H1 (cell line): ENCODE measurements around the gene SLC35F1. TPM values are rescaled to one million over a fixed set of nuclear protein-coding genes. Genes with fewer than 3 reads are reported as not detected.

Source experiments
- ASH2L ChIP-seq: fragments of 200-600, 300-600 bp; sonication (generic); IDR thresholded peaks from one replicate; pipeline ENCODE4 v1.7.1; 2017; ENCODE audit warnings: low read length
- EGR1 ChIP-seq: IDR thresholded peaks from 2 replicates; pipeline ENCODE4 v1.6.1; 2011; ENCODE audit warnings: low read depth, low read length, borderline replicate concordance
- POLR2AphosphoS5 ChIP-seq: IDR thresholded peaks from 2 replicates; pipeline ENCODE4 v1.6.1; 2011; ENCODE audit warnings: low read depth, low read length
- SRF ChIP-seq: IDR thresholded peaks from 2 replicates; pipeline ENCODE4 v1.6.1; 2011; ENCODE audit warnings: mild to moderate bottlenecking, low read depth, low read length, moderate library complexity
- ZNF274 ChIP-seq: IDR thresholded peaks from 2 replicates; pipeline ENCODE4 v1.7.0; 2012; ENCODE audit warnings: low read length, borderline replicate concordance; ENCODE audit errors: extremely low read depth
- polyA plus RNA-seq, 7 experiments: library from polyadenylated mRNA; depleted of rRNA in 3 of 7; stranded (reverse) in 5 of 7; unstranded in 2 of 7; fragments of >200 nt in 5 of 7; fragments of 200-250 nt in 2 of 7; gene quantifications; 1 replicate in 5 of 7; 2 replicates in 1 of 7; 4 replicates in 1 of 7; pipeline versions ENCODE4 v1.2.1 to v1.2.3, GENCODE V29; 2011 to 2013; ENCODE audit warnings: missing spikeins in 2 of 7, mixed read lengths in 2 of 7
- total RNA-seq: library from RNA; stranded (reverse); fragmentation: NEBNext Ultra II Directional; extraction: Animal tissue kit (Norgen Biotek cat#: 25700); gene quantifications from 2 replicates; pipeline ENCODE4 v1.2.1, GENCODE V29; 2021
- TF ChIP-seq, protein P1 (sequence below), 3 experiments: IDR thresholded peaks; 1 replicate in 2 of 3; 2 replicates in 1 of 3; pipeline versions ENCODE4 v1.5.1 to v1.6.1; 2011; ENCODE audit warnings: low read length in 3 of 3, mild to moderate bottlenecking in 3 of 3, inconsistent platforms in 2 of 3, low read depth in 1 of 3, moderate library complexity in 1 of 3; ENCODE audit not compliant: insufficient read depth in 1 of 3; ENCODE audit errors: control extremely low read depth in 1 of 3
- TF ChIP-seq, protein P2 (sequence below): IDR thresholded peaks from 2 replicates; pipeline ENCODE4 v1.6.1; 2011; ENCODE audit warnings: low read depth, mild to moderate bottlenecking, low read length; ENCODE audit not compliant: insufficient read depth

SLC35F1 gene
- total and polyA plus RNA-seq, 2 of the 8 experiments (the other 6 are each of a cell fraction or from before 2014, with no cell fraction given) = 7.0 to 10.0 TPM

DNA sequence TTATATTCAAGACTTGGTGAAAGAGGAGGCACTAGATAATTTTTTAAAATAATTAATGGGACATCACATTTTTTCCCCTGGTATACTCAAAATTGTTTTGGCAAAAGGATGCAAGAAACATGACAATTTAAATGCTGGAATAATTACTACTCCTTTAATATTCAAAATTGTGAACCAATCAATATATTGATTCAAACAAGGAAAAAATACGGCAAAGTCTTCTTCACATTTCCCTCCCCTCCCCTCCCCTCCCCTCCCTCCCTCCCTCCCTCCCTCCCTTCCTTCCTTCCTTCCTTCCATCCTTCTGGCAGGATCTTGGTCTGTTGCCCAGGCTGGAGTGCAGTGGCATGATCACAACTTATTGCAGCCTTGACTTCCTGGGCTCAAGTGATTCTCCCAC lies 4.1 kb downstream of the SLC35F1 start (continued):
- TF ChIP-seq, protein P1, sequence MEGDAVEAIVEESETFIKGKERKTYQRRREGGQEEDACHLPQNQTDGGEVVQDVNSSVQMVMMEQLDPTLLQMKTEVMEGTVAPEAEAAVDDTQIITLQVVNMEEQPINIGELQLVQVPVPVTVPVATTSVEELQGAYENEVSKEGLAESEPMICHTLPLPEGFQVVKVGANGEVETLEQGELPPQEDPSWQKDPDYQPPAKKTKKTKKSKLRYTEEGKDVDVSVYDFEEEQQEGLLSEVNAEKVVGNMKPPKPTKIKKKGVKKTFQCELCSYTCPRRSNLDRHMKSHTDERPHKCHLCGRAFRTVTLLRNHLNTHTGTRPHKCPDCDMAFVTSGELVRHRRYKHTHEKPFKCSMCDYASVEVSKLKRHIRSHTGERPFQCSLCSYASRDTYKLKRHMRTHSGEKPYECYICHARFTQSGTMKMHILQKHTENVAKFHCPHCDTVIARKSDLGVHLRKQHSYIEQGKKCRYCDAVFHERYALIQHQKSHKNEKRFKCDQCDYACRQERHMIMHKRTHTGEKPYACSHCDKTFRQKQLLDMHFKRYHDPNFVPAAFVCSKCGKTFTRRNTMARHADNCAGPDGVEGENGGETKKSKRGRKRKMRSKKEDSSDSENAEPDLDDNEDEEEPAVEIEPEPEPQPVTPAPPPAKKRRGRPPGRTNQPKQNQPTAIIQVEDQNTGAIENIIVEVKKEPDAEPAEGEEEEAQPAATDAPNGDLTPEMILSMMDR (IDR thresholded peaks at IDR 0.05; ENCODE audit: control extremely low read depth in 1 of 3, insufficient read depth in 1 of 3, low read depth in 1 of 3, low read length in 3 of 3) = no peak
- TF ChIP-seq POLR2AphosphoS5 = no peak
- TF ChIP-seq, protein P2, sequence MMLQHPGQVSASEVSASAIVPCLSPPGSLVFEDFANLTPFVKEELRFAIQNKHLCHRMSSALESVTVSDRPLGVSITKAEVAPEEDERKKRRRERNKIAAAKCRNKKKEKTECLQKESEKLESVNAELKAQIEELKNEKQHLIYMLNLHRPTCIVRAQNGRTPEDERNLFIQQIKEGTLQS = no peak
- TF ChIP-seq SRF = no peak
- no peak for TF ChIP-seq ZNF274
- TF ChIP-seq ASH2L = no peak
- no peak for TF ChIP-seq EGR1
